ENCODE data around the gene RABGAP1L. TPM values are rescaled to one million over a fixed set of nuclear protein-coding genes. Genes with fewer than 3 reads are reported as not detected.
"Not testable (repeated sequence)": the region's sequence is repeated elsewhere in the genome, so short reads cannot be mapped to it uniquely, and the experiment has no call there.

The RABGAP1L gene
- total RNA-seq, 4 donors from 2014 or later = 42.4 to 74.5 (median 49.1) TPM

- DNase-seq (ENCODE audit: low spot score in 2 of 2) = no peak
- Histone ChIP-seq H3K4me3 (no peak overlapping the region), H3K4me1 (no peaks in the 10 kb centered on the region), H3K9me3 (no peaks in the 10 kb centered on the region), H3K36me3 (no peaks in the 10 kb centered on the region), H3K27me3 (no peaks in the 10 kb centered on the region), H3K27ac (no peak overlapping the region)
- TF ChIP-seq CTCF (IDR thresholded peaks at IDR 0.05) (no peak), POLR2A (IDR thresholded peaks at IDR 0.05) (no peak)
Measured at GRCh38 chr1:174815474-174815908, 656.2 kb downstream of the RABGAP1L start.

- H3K4me3 ChIP-seq; DNase-seq (ENCODE audit: low spot score in 2 of 2); H3K4me1 ChIP-seq; H3K9me3 ChIP-seq; H3K27me3 ChIP-seq; H3K36me3 ChIP-seq; H3K27ac ChIP-seq: not testable (repeated sequence)
- WGBS, 2 donors = 95 to 96% methylated on average over 8 of the region's 8 CpGs
Measured at GRCh38 chr1:174816621-174817020, 657.3 kb downstream of the RABGAP1L start.

GRCh38 chr1:174818014-174818616, 658.8 kb downstream of the RABGAP1L start:
- H3K27ac ChIP-seq = no peak overlapping the region
- H3K4me3 ChIP-seq = no peak overlapping the region
- H3K4me1 ChIP-seq = no peaks in the 10 kb centered on the region
- no peak for DNase-seq (ENCODE audit: low spot score in 2 of 2)
- 67 to 80% methylated on average over 4 of the region's 4 CpGs for WGBS, 2 donors
- TF ChIP-seq POLR2A (IDR thresholded peaks at IDR 0.05) (no peak), EP300 (IDR thresholded peaks at IDR 0.05) (no peak), CTCF (IDR thresholded peaks at IDR 0.05) (no peak)
- H3K27me3 ChIP-seq = no peaks in the 10 kb centered on the region
- H3K36me3 ChIP-seq = no peaks in the 10 kb centered on the region
- no peaks in the 10 kb centered on the region for H3K9me3 ChIP-seq

GRCh38 chr1:174818951-174819350, 659.6 kb downstream of the RABGAP1L start:
- no peak overlapping the region for H3K27ac ChIP-seq
- TF ChIP-seq CTCF (IDR thresholded peaks at IDR 0.05) (no peak), EP300 (IDR thresholded peaks at IDR 0.05) (no peak), POLR2A (IDR thresholded peaks at IDR 0.05) (no peak)
- no peak for DNase-seq (ENCODE audit: low spot score in 2 of 2)
- no peak overlapping the region for H3K4me3 ChIP-seq
- no peaks in the 10 kb centered on the region for H3K9me3 ChIP-seq
- no peaks in the 10 kb centered on the region for H3K4me1 ChIP-seq
- no peaks in the 10 kb centered on the region for H3K36me3 ChIP-seq
- no peaks in the 10 kb centered on the region for H3K27me3 ChIP-seq
- 85 to 100% methylated on average over 1 of the region's 1 CpG for WGBS, 2 donors

- Histone ChIP-seq H3K27me3 (no peaks in the 10 kb centered on the region), H3K4me3 (no peak overlapping the region), H3K9me3 (no peaks in the 10 kb centered on the region), H3K27ac (no peak overlapping the region), H3K4me1 (no peaks in the 10 kb centered on the region), H3K36me3 (no peaks in the 10 kb centered on the region)
- no peak for TF ChIP-seq CTCF (IDR thresholded peaks at IDR 0.05)
- no peak for TF ChIP-seq EP300 (IDR thresholded peaks at IDR 0.05)
- TF ChIP-seq POLR2A (IDR thresholded peaks at IDR 0.05) = no peak
- DNase-seq (ENCODE audit: low spot score in 2 of 2) = no peak
Measured at GRCh38 chr1:174819596-174819995, 660.3 kb downstream of the RABGAP1L start.

- no peaks in the 10 kb centered on the region for H3K27me3 ChIP-seq
- peaks cover 0 to 9% (median 0%) of the 10 kb centered on the region in 3 donors for H3K36me3 ChIP-seq
- H3K4me1 ChIP-seq = no peaks in the 10 kb centered on the region
- no peak for DNase-seq (ENCODE audit: low spot score in 2 of 2)
- 74 to 82% methylated on average over 4 of the region's 4 CpGs for WGBS, 2 donors
- TF ChIP-seq CTCF (IDR thresholded peaks at IDR 0.05) = no peak
- no peak for TF ChIP-seq POLR2A (IDR thresholded peaks at IDR 0.05)
- TF ChIP-seq EP300 (IDR thresholded peaks at IDR 0.05) = no peak
- no peak overlapping the region for H3K27ac ChIP-seq
- no peak overlapping the region for H3K4me3 ChIP-seq
- no peaks in the 10 kb centered on the region for H3K9me3 ChIP-seq
Measured at GRCh38 chr1:174825127-174825526, 665.8 kb downstream of the RABGAP1L start.
